H9 (cell line): ENCODE results near the gene IGF2BP3. TPM values are rescaled to one million over a fixed set of nuclear protein-coding genes. Genes with fewer than 3 reads are reported as not detected.
"Not testable (repeated sequence)": the region's sequence is repeated elsewhere in the genome, so short reads cannot be mapped to it uniquely, and the experiment has no call there.

Experiments
- DNase-seq: peaks from one replicate; pipeline ENCODE4 v3.0.0-alpha.2; 2017
- H2AFZ ChIP-seq: one replicate; pipeline ENCODE4 v1.6.1; 2013; ENCODE audit warnings: mild to moderate bottlenecking, low read length, control low read depth, moderate library complexity
- H2AK5ac ChIP-seq: 2 replicates; pipeline ENCODE4 v1.6.1; 2013; ENCODE audit warnings: low read length, control low read depth, mixed read lengths; ENCODE audit not compliant: insufficient read length
- H2BK120ac ChIP-seq: one replicate; pipeline ENCODE4 v1.6.1; 2013; ENCODE audit warnings: low read depth, mild to moderate bottlenecking, low read length, control low read depth, inconsistent platforms; ENCODE audit not compliant: poor library complexity, severe bottlenecking
- H2BK12ac ChIP-seq: 2 replicates; pipeline ENCODE4 v1.6.1; 2013; ENCODE audit warnings: low read length, control low read depth, mixed read lengths, low read depth; ENCODE audit not compliant: insufficient read length
- H2BK15ac ChIP-seq: 2 replicates; pipeline ENCODE4 v1.6.1; 2013; ENCODE audit warnings: low read depth, low read length, control low read depth
- H2BK20ac ChIP-seq: one replicate; pipeline ENCODE4 v1.6.1; 2013; ENCODE audit warnings: low read depth, mild to moderate bottlenecking, low read length, control low read depth, inconsistent platforms; ENCODE audit not compliant: poor library complexity, severe bottlenecking
- H2BK5ac ChIP-seq: 2 replicates; pipeline ENCODE4 v1.6.1; 2013; ENCODE audit warnings: low read length, control low read depth, mixed read lengths; ENCODE audit not compliant: insufficient read length
- H3K14ac ChIP-seq: 2 replicates; pipeline ENCODE4 v1.6.1; 2013; ENCODE audit warnings: low read length, control low read depth; ENCODE audit not compliant: insufficient read depth
- H3K18ac ChIP-seq: 2 replicates; pipeline ENCODE4 v1.6.1; 2013; ENCODE audit warnings: low read depth, mild to moderate bottlenecking, mixed read lengths, low read length, control low read depth; ENCODE audit not compliant: insufficient read length
- H3K23ac ChIP-seq: 2 replicates; pipeline ENCODE4 v1.6.1; 2013; ENCODE audit warnings: low read length, control low read depth, mixed read lengths, low read depth; ENCODE audit not compliant: insufficient read length
- H3K23me2 ChIP-seq: 2 replicates; pipeline ENCODE4 v1.6.1; 2013; ENCODE audit warnings: low read depth, mild to moderate bottlenecking, mixed read lengths, low read length, control low read depth; ENCODE audit not compliant: insufficient read length, poor library complexity, severe bottlenecking
- H3K27ac ChIP-seq: 2 replicates; pipeline ENCODE4 v1.5.1; 2013; ENCODE audit warnings: low read length, control low read depth, mixed read lengths, low read depth; ENCODE audit not compliant: insufficient read length
- H3K27me3 ChIP-seq: 2 replicates; pipeline ENCODE4 v1.6.1; 2013; ENCODE audit warnings: low read length, control low read depth, inconsistent platforms; ENCODE audit not compliant: insufficient read depth
- H3K4ac ChIP-seq: 2 replicates; pipeline ENCODE4 v1.6.1; 2013; ENCODE audit warnings: low read depth, mild to moderate bottlenecking, control low read depth, inconsistent platforms, low read length, moderate library complexity
- H3K4me1 ChIP-seq: 2 replicates; pipeline ENCODE4 v1.6.1; 2013; ENCODE audit warnings: low read length, control low read depth, inconsistent platforms; ENCODE audit not compliant: insufficient read depth
- H3K4me2 ChIP-seq: 2 replicates; pipeline ENCODE4 v1.6.1; 2013; ENCODE audit warnings: low read length, control low read depth, mixed read lengths; ENCODE audit not compliant: insufficient read length, insufficient read depth
- H3K56ac ChIP-seq: 2 replicates; pipeline ENCODE4 v1.6.1; 2013; ENCODE audit warnings: low read depth, mild to moderate bottlenecking, mixed read lengths, low read length, control low read depth; ENCODE audit not compliant: insufficient read length
- H3K79me1 ChIP-seq: 2 replicates; pipeline ENCODE4 v1.6.1; 2013; ENCODE audit warnings: low read depth, mild to moderate bottlenecking, moderate library complexity, low read length, control low read depth, inconsistent platforms; ENCODE audit not compliant: insufficient read depth, poor library complexity, severe bottlenecking
- H3K79me2 ChIP-seq: 2 replicates; pipeline ENCODE4 v1.6.1; 2013; ENCODE audit warnings: low read length, control low read depth, inconsistent platforms; ENCODE audit not compliant: insufficient read depth
- H3K9ac ChIP-seq: 2 replicates; pipeline ENCODE4 v1.6.1; 2013; ENCODE audit warnings: low read length, control low read depth, mixed read lengths; ENCODE audit not compliant: insufficient read length; ENCODE audit errors: extremely low read depth
- H3K9me3 ChIP-seq: one replicate; pipeline ENCODE4 v1.6.1; 2013; ENCODE audit warnings: low read depth, low read length, inconsistent platforms; ENCODE audit not compliant: control insufficient read depth
- H3T11ph ChIP-seq: one replicate; pipeline ENCODE4 v1.6.1; 2013; ENCODE audit warnings: mild to moderate bottlenecking, low read length, control low read depth, inconsistent platforms
- H4K20me1 ChIP-seq: one replicate; pipeline ENCODE4 v1.6.1; 2013; ENCODE audit not compliant: control insufficient read depth, insufficient read length, insufficient read depth
- H4K5ac ChIP-seq: 2 replicates; pipeline ENCODE4 v1.6.1; 2013; ENCODE audit warnings: low read depth, mild to moderate bottlenecking, mixed read lengths, low read length, control low read depth; ENCODE audit not compliant: insufficient read length
- H4K8ac ChIP-seq: replicated peaks from 2 replicates; pipeline ENCODE4 v1.6.1; 2013; ENCODE audit warnings: low read length, control low read depth, mixed read lengths, low read depth; ENCODE audit not compliant: insufficient read length
- H4K91ac ChIP-seq: 2 replicates; pipeline ENCODE4 v1.6.1; 2013; ENCODE audit warnings: low read depth, mild to moderate bottlenecking, moderate library complexity, mixed read lengths, low read length, control low read depth; ENCODE audit not compliant: insufficient read length
- H3K27ac Mint-ChIP-seq, 3 experiments: 2 replicates in 2 of 3; 3 replicates in 1 of 3; pipeline ENCODE4 v1.8.0; 2020 to 2021; ENCODE audit warnings: mixed read lengths in 3 of 3, mild to moderate bottlenecking in 1 of 3, moderate library complexity in 1 of 3
- H3K27me3 Mint-ChIP-seq: 2 replicates; pipeline ENCODE4 v1.8.0; 2021; ENCODE audit warnings: low read depth, mild to moderate bottlenecking, moderate library complexity, mixed read lengths
- H3K36me3 Mint-ChIP-seq, 3 experiments: 2 replicates in 2 of 3; 3 replicates in 1 of 3; pipeline ENCODE4 v1.8.0; 2020 to 2021; ENCODE audit warnings: low read depth in 3 of 3, mixed read lengths in 3 of 3; ENCODE audit not compliant: insufficient read depth in 1 of 3
- H3K4me1 Mint-ChIP-seq, 2 experiments: 2 replicates each; pipeline ENCODE4 v1.8.0; 2020; ENCODE audit warnings: mixed read lengths in 2 of 2
- H3K4me3 Mint-ChIP-seq, 2 experiments: 2 replicates in 1 of 2; 3 replicates in 1 of 2; pipeline ENCODE4 v1.8.0; 2020 to 2021; ENCODE audit warnings: mild to moderate bottlenecking in 2 of 2, mixed read lengths in 2 of 2, moderate library complexity in 1 of 2
- H3K9me3 Mint-ChIP-seq, 2 experiments: 2 replicates in 1 of 2; 3 replicates in 1 of 2; pipeline ENCODE4 v1.8.0; 2020; ENCODE audit warnings: mild to moderate bottlenecking in 2 of 2, mixed read lengths in 2 of 2, moderate library complexity in 1 of 2
- WGBS: extraction: QIAGEN DNeasy Blood & Tissue Kit; methylation state at CpG from one replicate; pipeline ENCODE4 v1.1.7; 2013; ENCODE audit warnings: missing lambda C conversion rate, low lambda C conversion rate, mixed read lengths; ENCODE audit not compliant: insufficient read length; ENCODE audit errors: extremely low coverage; 5-methylcytosine and 5-hydroxymethylcytosine counted together
- total RNA-seq: library from RNA; stranded (reverse); gene quantifications from 2 replicates; pipeline ENCODE4 v1.2.1, GENCODE V29; 2021
- TF ChIP-seq, protein P1 (sequence below): fragments of 200-600 bp; sonication (generic); conservative IDR thresholded peaks from 3 replicates; pipeline ENCODE4 v1.8.0; 2021; ENCODE audit warnings: antibody characterized with exemption, mild to moderate bottlenecking

IGF2BP3 gene
- total RNA-seq, 1 experiment from 2014 or later = 197 TPM

DNA sequence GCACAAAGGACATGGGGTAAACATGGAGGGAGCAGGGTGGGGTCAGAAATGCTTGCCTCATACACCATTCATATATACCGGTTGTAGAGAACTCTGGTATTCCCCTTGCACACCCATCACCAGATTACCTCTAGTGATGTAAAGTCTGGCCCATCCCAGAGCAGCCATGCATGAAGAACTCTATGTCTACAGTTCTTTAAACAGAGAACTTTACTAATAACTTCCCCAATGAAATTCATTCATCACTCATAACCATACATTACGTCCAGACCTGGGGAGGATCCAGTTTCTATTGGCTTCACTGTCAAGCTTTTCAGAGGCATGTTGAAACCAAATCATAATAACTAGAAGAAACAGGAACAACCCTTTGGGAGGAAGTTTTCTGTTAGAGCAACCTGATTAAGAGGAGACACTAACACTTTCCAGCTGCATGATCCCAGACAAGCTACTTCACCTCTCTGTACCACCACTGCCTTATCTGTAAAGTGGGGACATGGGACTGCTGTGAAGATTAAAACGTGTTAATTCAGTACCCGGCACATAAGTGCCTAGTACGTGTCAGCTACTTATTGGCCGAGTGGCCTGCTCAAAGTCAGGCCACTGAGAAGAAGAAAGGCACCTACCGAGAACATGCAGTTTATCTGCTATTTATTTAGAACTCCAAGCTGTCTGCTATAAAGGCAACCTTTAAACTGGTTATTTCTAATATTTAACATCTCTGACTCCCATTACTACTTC lies 59.7 kb downstream of the IGF2BP3 start:
- peaks cover 87 to 94% (median 92%) of the 10 kb centered on the region in 3 experiments for H3K36me3 Mint-ChIP-seq
- H3K79me1 ChIP-seq = peaks cover 4% of the 10 kb centered on the region
- H3K27ac Mint-ChIP-seq = no peak overlapping the region
- H3K79me2 ChIP-seq = peaks cover 14% of the 10 kb centered on the region; the same call in 1 of the 2 replicates
- no peaks in the 10 kb centered on the region for H3K9me3 ChIP-seq
- H3K4me1 Mint-ChIP-seq = peaks cover 6 to 10% of the 10 kb centered on the region in 2 experiments; a peak in 3 of 4 replicates
- no peaks in the 10 kb centered on the region for H3K23me2 ChIP-seq
- no peak overlapping the region for H4K5ac ChIP-seq
- no peak overlapping the region for H2BK20ac ChIP-seq
- no peak overlapping the region for H2BK5ac ChIP-seq
- H3K4ac ChIP-seq = no peak overlapping the region
- H3K27me3 ChIP-seq = no peaks in the 10 kb centered on the region
- peaks cover 3% of the 10 kb centered on the region for H4K20me1 ChIP-seq
- no peak overlapping the region for H3K18ac ChIP-seq
- H3K9me3 Mint-ChIP-seq = peaks cover 28 to 29% of the 10 kb centered on the region in 2 experiments
- H2AK5ac ChIP-seq = no peak overlapping the region
- H3K23ac ChIP-seq = no peak overlapping the region
- no peaks in the 10 kb centered on the region; the same call in 1 of the 2 replicates for H3K4me1 ChIP-seq
- no peak overlapping the region for H2BK12ac ChIP-seq
- H3K27ac ChIP-seq = no peak overlapping the region
- H2BK15ac ChIP-seq = no peak overlapping the region
- TF ChIP-seq, protein P1, sequence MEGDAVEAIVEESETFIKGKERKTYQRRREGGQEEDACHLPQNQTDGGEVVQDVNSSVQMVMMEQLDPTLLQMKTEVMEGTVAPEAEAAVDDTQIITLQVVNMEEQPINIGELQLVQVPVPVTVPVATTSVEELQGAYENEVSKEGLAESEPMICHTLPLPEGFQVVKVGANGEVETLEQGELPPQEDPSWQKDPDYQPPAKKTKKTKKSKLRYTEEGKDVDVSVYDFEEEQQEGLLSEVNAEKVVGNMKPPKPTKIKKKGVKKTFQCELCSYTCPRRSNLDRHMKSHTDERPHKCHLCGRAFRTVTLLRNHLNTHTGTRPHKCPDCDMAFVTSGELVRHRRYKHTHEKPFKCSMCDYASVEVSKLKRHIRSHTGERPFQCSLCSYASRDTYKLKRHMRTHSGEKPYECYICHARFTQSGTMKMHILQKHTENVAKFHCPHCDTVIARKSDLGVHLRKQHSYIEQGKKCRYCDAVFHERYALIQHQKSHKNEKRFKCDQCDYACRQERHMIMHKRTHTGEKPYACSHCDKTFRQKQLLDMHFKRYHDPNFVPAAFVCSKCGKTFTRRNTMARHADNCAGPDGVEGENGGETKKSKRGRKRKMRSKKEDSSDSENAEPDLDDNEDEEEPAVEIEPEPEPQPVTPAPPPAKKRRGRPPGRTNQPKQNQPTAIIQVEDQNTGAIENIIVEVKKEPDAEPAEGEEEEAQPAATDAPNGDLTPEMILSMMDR = no peak
- no CpG with 5 or more reads among the region's 7 CpGs for WGBS
- no peak overlapping the region for H4K8ac ChIP-seq
- no peak overlapping the region for H3T11ph ChIP-seq
- no peak overlapping the region for H3K4me2 ChIP-seq
- no peak for DNase-seq
- H3K27me3 Mint-ChIP-seq = no peaks in the 10 kb centered on the region
- no peak overlapping the region for H3K4me3 Mint-ChIP-seq
- H3K56ac ChIP-seq = no peak overlapping the region
- H2BK120ac ChIP-seq = no peak overlapping the region
- H2AFZ ChIP-seq = no peak overlapping the region
- H3K9ac ChIP-seq = no peak overlapping the region
- no peak overlapping the region for H4K91ac ChIP-seq
- no peak overlapping the region for H3K14ac ChIP-seq

GRCh38 chr7:23406564-23406963 lies 63.7 kb downstream of the IGF2BP3 start:
- not testable (repeated sequence) for H3K27ac ChIP-seq, H4K91ac ChIP-seq, H2AK5ac ChIP-seq, H3K9me3 ChIP-seq, H2BK15ac ChIP-seq, H3K4me1 ChIP-seq, H2BK20ac ChIP-seq, H3K79me1 ChIP-seq, H4K8ac ChIP-seq, H3K27me3 ChIP-seq, H2BK5ac ChIP-seq, H3K4me1 Mint-ChIP-seq, H2AFZ ChIP-seq, H4K20me1 ChIP-seq, H3K9ac ChIP-seq, H3K27me3 Mint-ChIP-seq, H3K56ac ChIP-seq, H2BK12ac ChIP-seq, H3K4me3 Mint-ChIP-seq, H4K5ac ChIP-seq, H2BK120ac ChIP-seq, H3K23me2 ChIP-seq, H3K4me2 ChIP-seq, H3T11ph ChIP-seq, H3K18ac ChIP-seq, DNase-seq, H3K14ac ChIP-seq, H3K4ac ChIP-seq, H3K23ac ChIP-seq
- Mint-ChIP-seq H3K9me3 (peaks cover 27 to 28% of the 10 kb centered on the region in 2 experiments; a peak in 4 of 5 replicates), H3K36me3 (peaks cover 71 to 87% (median 86%) of the 10 kb centered on the region in 3 experiments), H3K27ac (0 out of 7 replicates have a peak overlapping the region, but pooled peaks of 1 of the 3 experiments have one; percentile 65)
- WGBS = no CpG with 5 or more reads among the region's 2 CpGs
- H3K79me2 ChIP-seq = peaks cover 13% of the 10 kb centered on the region; the same call in 1 of the 2 replicates
